Measurements from ENCODE around the gene FAM131B.
"Not testable (repeated sequence)": the region's sequence is repeated elsewhere in the genome, so short reads cannot be mapped to it uniquely, and the experiment has no call there.

Gene FAM131B

GRCh38 chr7:143395187-143396149 is 33.0 kb upstream of the FAM131B start:
- DNase-seq (ENCODE audit: low spot score), result no peak
- no peak for FAIRE-seq

- FAIRE-seq (no peak), DNase-seq (ENCODE audit: low spot score) (no peak)
Observed at GRCh38 chr7:143394777-143395176, 32.3 kb upstream of the FAM131B start.

- DNase-seq (ENCODE audit: low spot score), result no peak
- no peak for FAIRE-seq
Observed at GRCh38 chr7:143394068-143394467, 31.6 kb upstream of the FAM131B start.

GRCh38 chr7:143393267-143394041 is 30.9 kb upstream of the FAM131B start:
- DNase-seq (ENCODE audit: low spot score), result no peak
- no peak for FAIRE-seq

- FAIRE-seq, result no peak
Observed at GRCh38 chr7:143392875-143393266, 30.4 kb upstream of the FAM131B start.

GRCh38 chr7:143392427-143392826 is 29.9 kb upstream of the FAM131B start:
- FAIRE-seq; DNase-seq (ENCODE audit: low spot score): not testable (repeated sequence)

More at GRCh38 chr7:143392875-143393266, 30.4 kb upstream of the FAM131B start:
- DNase-seq (ENCODE audit: low spot score), result no peak

GRCh38 chr7:143391462-143392404 is 29.2 kb upstream of the FAM131B start:
- FAIRE-seq (no peak), DNase-seq (ENCODE audit: low spot score) (no peak)

GRCh38 chr7:143390773-143391317 is 28.3 kb upstream of the FAM131B start:
- no peak for DNase-seq (ENCODE audit: low spot score)
- no peak for FAIRE-seq

- FAIRE-seq (no peak), DNase-seq (ENCODE audit: low spot score) (no peak)
Observed at GRCh38 chr7:143390104-143390772, 27.7 kb upstream of the FAM131B start.

GRCh38 chr7:143389316-143390103 is 27.0 kb upstream of the FAM131B start:
- DNase-seq (ENCODE audit: low spot score) (no peak), FAIRE-seq (no peak)

GRCh38 chr7:143388491-143389101 is 26.1 kb upstream of the FAM131B start:
- DNase-seq (ENCODE audit: low spot score), result no peak
- FAIRE-seq, result no peak

- FAIRE-seq, result no peak
Observed at GRCh38 chr7:143388051-143388450, 25.5 kb upstream of the FAM131B start.

GRCh38 chr7:143387156-143387975 is 24.9 kb upstream of the FAM131B start:
- FAIRE-seq (no peak), DNase-seq (ENCODE audit: low spot score) (no peak)

More at GRCh38 chr7:143388051-143388450, 25.5 kb upstream of the FAM131B start:
- no peak for DNase-seq (ENCODE audit: low spot score)

GRCh38 chr7:143385891-143386781 is 23.6 kb upstream of the FAM131B start:
- FAIRE-seq (no peak), DNase-seq (ENCODE audit: low spot score) (no peak)

- FAIRE-seq (no peak), DNase-seq (ENCODE audit: low spot score) (no peak)
Observed at GRCh38 chr7:143384661-143385631, 22.4 kb upstream of the FAM131B start.

GRCh38 chr7:143384148-143384547 is 21.6 kb upstream of the FAM131B start:
- FAIRE-seq (no peak), DNase-seq (ENCODE audit: low spot score) (no peak)
